Thyroid gland (tissue), 4 donors: ENCODE results near the gene WWP2.

Source experiments
- POLR2A ChIP-seq, 2 donors: fragments of 450-650 bp; IDR thresholded peaks; one replicate each; pipeline ENCODE4 v1.6.1; 2017; ENCODE audit warnings: antibody characterized with exemption in 2 of 2, mild to moderate bottlenecking in 2 of 2, moderate library complexity in 1 of 2
- TF ChIP-seq, protein P1 (sequence below), 6 experiments: fragments of 200-600 bp in 3 of 6; fragments of 450-650 bp in 3 of 6; sonication (generic) in 3 of 6; IDR thresholded peaks; one replicate each; pipeline ENCODE4 v1.5.1; 2016 to 2019; ENCODE audit warnings: antibody characterized with exemption in 6 of 6, mild to moderate bottlenecking in 2 of 6, inconsistent platforms in 1 of 6, moderate library complexity in 1 of 6

DNA sequence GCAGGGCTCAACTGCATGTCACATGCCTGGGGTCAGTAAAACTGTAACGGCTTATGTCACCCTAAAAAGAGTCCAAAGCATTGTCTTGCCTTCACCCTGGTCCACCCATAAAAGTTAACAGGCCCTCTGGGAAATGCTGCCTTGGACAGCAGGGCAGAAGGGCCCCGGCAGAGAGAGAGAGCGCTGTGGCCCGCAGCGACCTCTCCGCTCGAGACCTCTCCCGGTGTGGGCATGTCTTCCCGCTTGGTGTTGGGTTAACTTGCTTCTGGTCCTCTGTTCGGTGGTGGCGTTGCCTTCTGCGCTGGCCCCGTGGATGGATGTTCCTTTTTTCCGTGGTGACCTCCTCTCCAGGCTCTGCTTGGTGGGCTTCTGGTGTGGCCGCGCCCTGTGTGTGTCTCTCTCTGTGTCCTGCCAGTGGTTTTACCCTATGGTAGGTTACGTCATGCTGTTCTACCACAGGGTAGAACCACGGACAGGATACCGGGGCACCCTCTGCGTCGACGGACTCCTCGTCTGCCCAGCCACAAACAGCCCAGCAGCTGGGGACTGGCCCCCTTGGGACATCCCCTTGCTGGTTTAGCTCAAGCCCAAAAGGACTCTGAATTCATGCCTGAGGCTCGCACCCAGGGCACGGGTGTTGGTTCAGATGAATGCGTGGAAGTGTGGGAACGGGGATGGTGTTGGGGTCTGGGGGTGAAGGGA is 170.7 kb downstream of the WWP2 start:
- TF ChIP-seq, protein P1, sequence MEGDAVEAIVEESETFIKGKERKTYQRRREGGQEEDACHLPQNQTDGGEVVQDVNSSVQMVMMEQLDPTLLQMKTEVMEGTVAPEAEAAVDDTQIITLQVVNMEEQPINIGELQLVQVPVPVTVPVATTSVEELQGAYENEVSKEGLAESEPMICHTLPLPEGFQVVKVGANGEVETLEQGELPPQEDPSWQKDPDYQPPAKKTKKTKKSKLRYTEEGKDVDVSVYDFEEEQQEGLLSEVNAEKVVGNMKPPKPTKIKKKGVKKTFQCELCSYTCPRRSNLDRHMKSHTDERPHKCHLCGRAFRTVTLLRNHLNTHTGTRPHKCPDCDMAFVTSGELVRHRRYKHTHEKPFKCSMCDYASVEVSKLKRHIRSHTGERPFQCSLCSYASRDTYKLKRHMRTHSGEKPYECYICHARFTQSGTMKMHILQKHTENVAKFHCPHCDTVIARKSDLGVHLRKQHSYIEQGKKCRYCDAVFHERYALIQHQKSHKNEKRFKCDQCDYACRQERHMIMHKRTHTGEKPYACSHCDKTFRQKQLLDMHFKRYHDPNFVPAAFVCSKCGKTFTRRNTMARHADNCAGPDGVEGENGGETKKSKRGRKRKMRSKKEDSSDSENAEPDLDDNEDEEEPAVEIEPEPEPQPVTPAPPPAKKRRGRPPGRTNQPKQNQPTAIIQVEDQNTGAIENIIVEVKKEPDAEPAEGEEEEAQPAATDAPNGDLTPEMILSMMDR (IDR thresholded peaks at IDR 0.05): no peak
- TF ChIP-seq POLR2A (IDR thresholded peaks at IDR 0.05): no peak
